HG03095 (cell line): Measurements from ENCODE around the gene TMEM39A.

Experiments used
- ATAC-seq: cut with Tn5 transposase; IDR thresholded peaks from one replicate; pipeline ENCODE4 v1.9.1; 2021; ENCODE audit warnings: moderate library complexity; ENCODE audit not compliant: unreplicated experiment

TMEM39A gene

DNA sequence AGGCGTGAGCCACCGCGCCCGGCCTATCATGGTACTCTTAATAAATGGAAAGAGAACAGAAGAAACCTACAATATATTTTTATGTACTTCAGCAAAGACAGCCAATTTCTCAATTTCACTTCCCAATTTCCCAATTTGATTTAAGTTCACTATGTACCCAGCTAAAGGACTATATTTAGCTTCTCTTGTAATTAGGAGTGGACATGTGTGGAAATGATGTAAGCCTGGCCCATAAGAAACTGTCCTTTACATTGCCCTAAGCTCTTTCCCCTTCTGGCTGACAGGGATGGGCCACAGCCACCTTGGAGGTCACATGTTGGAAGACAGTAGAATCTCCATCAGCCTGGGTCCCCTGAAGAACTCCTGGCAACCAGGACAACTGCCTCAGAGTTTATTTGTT, 6.2 kb downstream of the TMEM39A start:
- no peak for ATAC-seq

DNA sequence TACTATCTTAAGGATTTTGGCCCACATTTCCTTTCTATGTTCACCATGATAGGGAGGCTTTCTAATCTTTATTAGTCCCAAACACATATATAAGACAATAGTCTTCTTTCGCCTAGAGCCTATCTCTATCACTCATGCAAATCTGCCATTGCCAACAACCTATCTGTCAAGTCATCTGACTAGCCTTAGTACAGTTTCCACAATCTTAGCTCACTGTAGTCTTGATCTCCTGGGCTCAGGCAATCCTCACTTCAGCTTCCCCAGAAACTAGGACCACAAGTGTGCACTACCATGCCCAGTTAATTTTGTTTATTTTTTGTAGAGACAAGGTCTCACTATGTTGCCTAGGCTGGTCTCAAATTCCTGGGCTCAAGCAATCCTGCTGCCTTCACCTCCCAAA, 6.9 kb downstream of the TMEM39A start:
- no peak for ATAC-seq

DNA sequence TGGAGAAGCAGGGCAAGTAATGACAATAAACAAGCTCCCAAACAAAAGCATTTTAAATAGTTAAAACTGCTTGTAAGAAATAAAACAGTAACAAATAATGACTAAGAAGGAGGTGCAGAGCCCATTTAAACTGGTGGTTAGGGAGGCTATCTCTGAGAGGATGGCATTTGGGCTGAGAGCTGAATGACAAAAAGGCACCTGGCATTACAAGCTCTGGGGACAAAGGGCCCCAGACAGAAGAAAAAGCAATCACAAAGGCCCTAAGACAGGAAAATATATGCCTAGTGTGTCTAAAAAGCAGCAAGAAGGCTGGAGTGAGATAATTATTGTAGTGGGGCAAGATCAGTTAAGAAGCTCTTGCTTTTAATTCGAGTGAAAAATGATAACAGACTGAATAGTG, 9.6 kb downstream of the TMEM39A start:
- no peak for ATAC-seq

DNA sequence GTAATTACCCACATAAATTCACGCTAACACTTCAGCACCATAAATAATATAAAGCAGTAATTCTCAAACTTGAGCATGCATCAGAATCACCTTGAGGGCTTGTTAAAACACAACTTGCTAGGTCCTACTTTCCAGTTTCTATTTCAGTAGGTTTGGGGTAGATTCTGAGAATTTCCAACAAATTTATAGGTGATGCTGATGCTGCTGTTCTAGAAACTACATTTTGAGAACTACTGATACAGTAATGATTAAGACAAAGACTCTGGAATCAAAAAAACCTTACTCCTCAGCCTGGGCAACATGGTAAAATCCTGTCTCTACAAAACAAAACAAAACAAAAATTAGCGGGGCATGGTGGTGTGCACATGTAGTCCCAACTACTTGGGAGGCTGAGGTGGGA, 18.8 kb downstream of the TMEM39A start:
- ATAC-seq: no peak

DNA sequence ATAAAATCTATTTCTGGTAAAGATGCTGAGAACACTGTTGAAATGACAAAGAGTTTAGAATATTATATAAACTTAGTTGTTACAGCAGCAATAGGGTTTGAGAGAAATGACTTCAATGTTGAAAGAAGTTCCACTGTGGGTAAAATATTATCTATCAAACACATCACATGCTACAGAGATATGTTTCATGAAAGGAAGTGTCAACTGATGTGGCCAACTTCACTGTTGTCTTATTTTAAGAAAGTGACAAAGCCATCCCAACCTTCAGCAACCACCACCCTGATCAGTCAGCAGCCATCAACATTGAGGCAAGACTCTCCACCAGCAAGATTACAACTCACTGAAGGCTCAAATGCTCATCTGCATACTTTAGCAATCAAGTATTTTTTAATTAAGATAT, 20.2 kb downstream of the TMEM39A start:
- no peak for ATAC-seq

DNA sequence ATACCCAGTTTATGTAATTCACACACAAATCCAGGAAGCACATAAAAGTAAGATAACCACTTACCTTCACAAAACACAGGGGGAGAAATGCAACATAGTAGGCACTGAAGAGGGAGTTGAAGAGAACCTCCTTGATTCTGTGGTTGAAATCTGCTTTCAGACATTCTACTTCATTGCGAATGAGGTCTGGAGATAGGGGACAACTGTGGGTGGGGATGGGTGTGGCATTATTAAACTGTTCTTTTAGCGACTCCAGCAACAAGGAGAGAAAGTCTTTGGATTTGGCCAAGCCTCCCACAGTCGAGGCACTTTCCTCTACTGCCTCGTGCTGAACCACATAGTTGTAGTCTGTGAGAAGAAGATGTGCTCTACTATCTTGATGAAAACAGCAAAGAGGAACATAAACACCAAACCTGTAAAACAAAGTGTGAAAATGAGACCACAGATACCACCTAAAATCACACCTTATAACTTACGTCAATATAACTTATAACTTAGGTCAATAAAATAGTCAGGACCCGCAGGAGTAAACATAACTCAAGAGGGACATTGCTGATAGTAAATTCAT, 25.6 kb downstream of the TMEM39A start:
- ATAC-seq: no peak

DNA sequence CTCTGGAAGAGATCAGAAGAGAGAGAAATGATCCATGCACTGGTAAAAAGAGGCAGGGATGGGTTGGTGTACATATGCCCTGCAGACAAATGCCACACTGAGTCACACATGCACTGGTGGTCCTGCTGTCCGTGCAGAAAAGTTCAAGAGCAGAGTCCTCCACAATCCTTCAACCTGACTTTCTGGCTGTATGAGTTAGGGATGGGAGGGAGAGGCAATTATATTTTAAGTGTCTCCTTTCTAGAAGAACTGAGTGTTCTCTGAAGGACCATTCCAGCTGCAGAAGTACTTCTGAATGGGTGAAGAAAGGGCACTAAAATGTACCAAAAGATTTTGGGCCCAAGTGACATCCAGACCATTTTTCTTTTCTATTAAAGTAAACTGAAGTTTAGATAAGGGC, 26.4 kb downstream of the TMEM39A start:
- ATAC-seq: no peak

DNA sequence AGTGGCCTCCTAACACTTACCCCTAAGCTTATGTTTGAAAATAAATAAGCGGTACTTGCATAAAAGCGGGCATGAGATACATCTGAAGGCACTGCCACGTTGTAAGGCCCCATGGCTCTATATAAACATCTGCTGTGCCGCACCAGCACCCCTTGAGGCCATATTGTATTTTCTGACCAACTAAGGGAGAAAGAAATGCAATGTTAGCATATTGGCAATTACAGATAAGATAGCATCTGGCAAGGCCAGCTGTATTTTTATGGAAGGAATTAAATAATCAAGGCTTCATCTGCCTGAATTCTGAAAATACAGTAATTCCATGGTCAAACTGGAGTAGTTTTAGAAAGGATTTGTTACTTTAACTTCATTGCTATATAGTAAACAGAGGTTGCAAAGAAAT, 28.7 kb downstream of the TMEM39A start:
- no peak for ATAC-seq

DNA sequence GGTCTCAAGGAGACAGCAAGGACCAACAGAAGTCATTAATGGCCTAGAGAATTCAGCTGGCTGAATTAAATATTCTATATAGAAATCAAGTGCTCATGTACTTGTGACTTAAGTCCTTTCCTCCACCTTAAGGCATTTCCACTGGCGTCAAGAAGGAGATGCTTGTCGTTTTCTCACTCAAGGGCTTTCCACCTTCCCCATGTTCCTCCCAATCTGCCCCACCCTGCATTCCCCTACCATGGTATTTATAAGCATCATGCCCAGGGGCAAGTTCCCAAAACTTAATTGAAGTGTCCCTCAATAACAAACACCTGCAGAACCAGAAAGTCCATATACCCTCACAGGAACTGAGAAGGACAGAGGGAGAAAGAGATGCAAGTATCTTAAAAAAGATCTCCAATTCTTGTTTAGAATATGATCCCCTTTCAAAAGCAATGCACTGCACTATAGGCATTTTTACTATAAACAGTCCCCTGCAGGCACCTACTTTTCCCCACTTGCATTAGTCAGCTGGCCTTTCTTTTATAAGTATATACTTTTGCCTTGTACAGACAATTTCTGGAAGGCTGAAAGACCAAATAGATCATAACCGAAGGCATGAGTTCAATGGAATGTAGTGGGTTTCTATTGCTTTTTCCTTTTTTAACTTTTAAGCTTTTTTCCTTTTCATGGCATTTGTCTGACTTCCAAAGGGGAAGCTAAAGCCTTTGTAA, 29.6 kb downstream of the TMEM39A start:
- ATAC-seq: no peak

DNA sequence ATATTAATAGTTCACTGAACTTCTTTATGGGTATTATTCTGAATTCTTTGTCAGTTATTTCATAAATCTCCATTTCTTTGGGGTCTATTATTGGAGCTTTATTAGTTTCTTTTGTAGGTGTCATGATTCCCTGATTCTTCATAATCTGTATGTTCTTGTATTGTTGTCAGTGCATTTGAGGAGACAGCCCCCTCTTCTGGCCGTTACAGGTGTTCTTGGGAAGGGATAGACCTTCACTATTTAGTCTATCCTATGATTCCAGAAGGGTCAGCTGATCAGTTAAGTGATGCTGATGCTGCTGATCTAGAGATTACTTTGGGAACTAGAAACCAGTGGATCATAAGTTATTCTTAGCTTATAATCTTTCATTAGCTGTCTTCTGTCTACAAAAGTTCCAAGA, 34.9 kb downstream of the TMEM39A start:
- ATAC-seq: no peak

DNA sequence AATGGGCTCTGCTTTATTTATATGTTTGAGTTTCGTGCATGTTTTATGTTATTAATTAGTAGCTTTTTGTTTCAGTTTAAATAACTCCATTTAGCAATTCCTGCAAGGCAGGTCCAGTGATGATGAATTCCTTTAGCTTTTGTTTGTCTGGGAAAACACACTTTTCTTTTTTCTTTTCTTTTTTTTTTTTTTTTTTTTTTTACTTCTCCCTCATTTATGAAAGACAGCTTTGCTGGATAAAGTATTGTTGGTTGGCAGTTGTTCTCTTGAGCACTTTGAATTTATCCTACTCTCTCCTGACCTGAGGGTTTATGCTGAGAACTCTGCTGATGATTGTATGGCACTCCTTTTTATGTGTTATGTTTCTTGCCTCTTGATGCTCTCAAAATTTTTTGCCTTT, 35.7 kb downstream of the TMEM39A start:
- ATAC-seq: no peak

DNA sequence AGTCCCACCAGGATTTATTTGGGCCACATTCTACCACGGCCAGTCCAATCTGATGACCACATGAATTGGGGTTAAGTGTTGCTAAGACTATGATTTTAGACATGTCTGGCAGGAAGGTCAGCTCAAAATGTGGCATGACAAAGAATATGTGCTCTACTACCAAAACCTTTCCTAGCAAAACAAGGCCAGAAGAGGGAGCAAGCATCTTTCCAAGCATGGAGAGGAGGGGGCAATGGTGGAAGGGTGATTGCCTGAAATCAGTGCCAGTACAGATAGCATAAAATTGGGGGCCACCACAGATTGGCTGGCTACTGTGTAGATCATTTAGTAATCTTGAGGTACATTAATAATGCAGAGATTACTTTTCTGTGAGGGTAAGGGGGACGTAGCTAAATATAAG, 43.2 kb downstream of the TMEM39A start:
- ATAC-seq: no peak

DNA sequence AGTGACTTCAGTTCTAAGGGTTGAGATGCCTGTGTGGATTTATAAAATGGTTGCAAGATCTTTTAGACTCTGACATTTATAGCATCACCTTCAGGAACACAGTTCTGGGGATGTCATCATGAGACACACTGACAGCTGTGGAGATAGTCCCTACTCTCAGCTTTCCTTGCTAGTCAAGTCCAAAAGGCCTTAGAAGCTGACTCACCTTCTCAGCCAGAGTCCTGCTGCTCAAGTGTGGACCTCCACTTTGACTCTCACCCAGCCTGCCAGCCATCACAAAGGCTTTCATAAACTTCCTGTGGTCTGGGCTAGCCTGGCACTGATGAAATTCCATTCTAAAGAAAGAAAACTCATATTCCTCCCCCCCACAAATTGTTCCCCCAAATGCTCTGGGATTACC, 44.8 kb downstream of the TMEM39A start:
- no peak for ATAC-seq

DNA sequence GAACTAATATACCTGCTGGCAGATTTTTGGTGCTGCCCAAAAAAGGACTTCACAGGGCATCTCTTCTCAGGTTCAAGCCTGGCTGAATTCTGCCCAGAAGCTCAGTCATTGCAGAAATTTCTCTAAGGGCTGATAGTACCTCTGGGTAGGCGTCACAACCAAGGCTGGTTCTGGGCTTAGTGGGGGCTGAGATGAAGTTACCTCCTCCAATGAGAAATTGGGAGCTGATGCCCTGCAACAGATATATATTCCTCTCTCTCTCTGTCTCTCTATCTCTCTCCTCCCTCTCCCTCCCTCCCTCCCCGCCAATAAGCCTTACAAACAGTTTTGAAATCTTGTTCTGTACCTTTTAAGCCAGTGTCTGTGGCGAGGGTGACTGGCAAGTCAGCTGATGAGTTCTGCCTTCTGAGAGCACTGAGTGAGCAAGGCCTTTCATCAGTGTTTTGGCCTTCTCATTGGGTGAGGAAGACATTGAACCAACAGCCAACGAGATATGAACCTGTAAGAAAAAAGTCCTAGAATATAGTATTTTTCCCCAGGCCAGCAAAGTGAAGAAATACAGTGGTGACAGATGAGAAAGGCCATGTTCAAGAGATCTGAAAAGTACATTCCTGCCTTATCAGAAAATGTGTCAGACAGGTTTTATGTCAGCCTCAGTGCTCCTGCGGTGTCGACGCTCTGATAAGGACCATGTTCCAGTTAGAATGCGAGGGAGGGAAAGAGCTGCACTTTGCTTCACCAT, 45.5 kb downstream of the TMEM39A start:
- ATAC-seq: no peak

DNA sequence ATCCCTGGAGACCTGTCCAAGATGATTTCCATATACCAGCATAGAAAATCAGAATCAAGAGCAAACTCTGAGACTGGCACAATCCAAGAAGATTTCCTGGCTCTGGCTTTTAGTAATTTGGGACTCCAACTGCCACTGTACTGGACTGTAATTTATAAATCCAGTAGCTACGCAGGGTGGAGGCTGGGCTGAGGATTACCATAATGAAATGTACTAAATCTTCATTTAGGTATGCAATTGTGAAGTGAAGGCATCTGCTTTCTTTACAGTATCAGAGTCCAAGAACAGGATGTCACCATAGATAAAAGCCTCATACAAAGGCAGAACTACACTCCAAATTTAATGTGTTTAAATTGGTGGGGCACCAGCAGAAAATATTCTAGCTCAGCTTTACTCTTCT, 46.5 kb downstream of the TMEM39A start:
- ATAC-seq: no peak

DNA sequence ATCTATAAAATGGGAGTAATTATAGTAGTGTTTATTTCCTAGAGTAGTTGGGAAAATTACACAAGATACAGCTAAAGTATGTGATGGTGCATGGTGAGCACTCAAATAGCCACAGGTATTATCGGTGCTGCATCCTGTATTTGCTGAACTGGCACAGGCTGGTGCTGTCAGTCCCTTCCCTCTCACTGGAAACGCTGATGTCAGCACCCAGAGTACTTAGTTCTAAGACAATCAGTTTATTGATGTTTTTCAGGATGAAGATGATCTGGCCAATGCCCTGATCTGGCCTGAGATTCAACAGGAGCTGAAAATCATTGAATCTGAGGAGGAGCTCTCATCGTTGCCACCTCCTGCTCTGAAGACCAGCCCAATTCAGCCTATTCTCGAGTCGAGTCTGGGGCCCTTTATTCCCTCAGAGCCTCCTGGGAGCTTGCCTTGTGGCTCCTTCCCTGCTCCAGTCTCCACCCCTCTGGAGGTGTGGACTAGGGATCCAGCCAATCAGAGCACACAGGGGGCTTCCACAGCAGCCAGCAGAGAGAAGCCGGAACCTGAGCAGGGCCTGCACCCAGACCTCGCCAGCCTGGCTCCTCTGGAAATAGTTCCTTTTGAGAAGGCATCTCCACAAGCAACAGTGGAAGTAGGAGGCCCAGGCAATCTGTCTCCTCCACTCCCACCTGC, 49.7 kb downstream of the TMEM39A start:
- no peak for ATAC-seq

DNA sequence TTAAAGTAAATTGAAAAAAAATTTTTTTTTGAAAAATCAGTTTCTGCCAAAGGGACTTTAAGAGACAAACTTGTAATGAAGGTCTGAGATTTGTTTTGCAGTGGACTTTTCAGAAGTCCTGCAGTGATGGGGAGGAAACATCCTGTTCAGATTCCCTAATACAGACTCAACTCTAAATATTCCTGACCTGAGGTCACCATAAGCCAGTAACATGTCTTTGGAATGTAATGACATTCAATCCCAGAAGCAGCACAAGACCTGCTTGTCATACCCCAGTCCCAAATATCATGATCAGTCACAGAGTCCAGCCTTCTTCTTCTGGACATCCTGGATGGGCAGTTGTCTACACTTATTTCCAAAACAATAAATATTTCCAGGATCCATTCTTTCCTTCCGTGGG, 53.6 kb downstream of the TMEM39A start:
- no peak for ATAC-seq

DNA sequence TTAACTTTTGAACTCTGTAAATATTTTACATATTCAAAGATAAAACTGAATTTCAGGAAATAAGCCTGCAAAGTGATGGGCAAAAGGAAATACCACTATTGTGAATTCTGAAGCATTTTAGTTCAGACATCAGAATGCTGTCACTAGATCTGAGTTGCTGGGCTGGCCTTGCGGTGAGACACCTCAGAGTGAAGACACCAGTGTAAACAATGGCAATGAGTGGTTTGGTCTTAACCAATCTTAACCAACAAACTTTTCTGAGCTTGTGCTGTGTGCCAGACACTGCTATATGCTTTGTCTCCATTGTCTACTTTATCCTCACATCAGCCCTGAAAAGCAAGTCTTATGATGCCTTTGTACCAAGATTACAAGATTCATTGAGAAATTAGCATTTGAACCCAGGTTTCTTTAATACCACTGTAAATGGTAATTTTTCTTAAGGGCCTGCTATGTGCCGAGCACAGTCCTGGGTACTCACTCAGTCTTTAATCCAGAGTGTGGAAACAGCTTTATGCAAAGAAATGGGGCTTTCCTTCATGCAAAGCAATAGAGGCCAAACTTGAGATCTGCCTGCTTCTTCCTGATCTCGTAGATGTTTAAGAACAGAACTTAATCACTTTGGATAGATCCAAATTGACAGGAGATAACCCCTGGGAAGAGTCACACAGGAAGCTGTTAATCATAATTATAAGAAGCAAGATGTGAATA, 55.0 kb downstream of the TMEM39A start:
- ATAC-seq: no peak

DNA sequence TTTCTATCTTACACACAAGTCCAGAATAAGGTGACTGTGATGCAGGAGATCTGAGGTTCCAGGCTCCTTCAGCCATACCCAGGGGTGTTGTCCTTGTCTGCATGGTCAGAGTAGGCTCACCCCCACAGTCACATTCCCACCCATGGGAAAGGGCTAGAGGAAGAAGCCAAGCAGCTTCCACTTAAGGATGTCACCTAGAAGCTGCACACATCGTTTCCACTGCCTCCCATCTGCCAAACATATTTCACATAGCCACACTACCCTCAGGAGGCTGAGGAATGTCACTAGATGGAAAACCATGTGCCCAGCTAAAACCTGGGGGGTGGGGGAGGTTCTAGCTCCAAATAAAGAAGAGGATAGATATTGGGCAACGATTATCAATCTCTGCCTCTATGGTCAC, 58.1 kb downstream of the TMEM39A start:
- no peak for ATAC-seq

DNA sequence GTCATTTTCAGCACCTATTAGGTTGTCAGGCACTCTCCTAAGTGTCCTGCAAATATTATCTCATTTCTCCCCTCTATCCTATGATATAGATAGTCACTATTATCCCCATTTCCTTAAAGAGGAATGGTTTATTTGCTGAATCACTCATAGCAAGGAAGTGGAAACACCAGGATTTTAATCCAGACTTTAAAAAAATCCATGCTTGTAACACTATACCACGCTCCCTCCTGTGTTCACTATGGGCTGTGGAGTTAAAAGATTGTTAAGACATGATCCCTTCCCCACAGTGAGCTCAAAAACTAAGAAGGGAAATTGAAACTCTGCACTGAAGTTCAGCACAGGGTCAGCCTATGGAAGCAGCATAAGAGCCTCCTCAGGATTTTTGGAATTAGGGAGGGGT, 60.2 kb downstream of the TMEM39A start:
- no peak for ATAC-seq

DNA sequence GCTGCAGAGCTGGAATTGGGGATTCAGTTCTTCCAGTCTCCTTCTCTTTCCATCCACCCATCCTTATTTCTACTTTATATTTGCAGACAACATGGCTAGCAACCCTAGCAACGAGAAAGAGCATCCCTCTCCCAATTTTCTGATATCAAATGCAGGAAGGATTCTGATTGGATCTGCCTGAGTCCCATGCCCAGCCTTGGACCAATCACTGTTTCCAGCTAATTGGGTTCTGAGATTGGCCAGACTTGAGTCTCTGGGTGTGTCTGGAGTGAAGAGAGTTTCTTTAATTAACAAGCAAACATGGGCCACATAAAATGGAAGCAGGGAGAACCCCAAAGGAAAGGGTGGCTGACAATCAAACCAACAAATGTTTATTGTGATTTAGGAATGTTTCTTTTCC, 60.6 kb downstream of the TMEM39A start:
- ATAC-seq: no peak
